Measurements from ENCODE around the gene USP15.

- TF ChIP-seq EZH2 (IDR thresholded peaks at IDR 0.05; ENCODE audit: insufficient read depth, poor library complexity, severe bottlenecking) (no peak), EZH2phosphoT487 (IDR thresholded peaks at IDR 0.05; ENCODE audit: insufficient read depth, low read depth) (no peak)
Observed at GRCh38 chr12:62459976-62460375, 199.8 kb downstream of the USP15 start.
